ENCODE results near the gene SLC6A18. TPM values are rescaled to one million over a fixed set of nuclear protein-coding genes. Genes with fewer than 3 reads are reported as not detected.

SLC6A18 gene
- total and polyA plus RNA-seq, 2 of the 13 experiments (the other 11 are each of a cell fraction or from before 2014, with no cell fraction given): not detected

GRCh38 chr5:1217596-1218206 is 7.5 kb upstream of the SLC6A18 start (continued):
- no peak for TF ChIP-seq ARID5B (CRISPR knock-in tag; IDR thresholded peaks at IDR 0.05)

DNA sequence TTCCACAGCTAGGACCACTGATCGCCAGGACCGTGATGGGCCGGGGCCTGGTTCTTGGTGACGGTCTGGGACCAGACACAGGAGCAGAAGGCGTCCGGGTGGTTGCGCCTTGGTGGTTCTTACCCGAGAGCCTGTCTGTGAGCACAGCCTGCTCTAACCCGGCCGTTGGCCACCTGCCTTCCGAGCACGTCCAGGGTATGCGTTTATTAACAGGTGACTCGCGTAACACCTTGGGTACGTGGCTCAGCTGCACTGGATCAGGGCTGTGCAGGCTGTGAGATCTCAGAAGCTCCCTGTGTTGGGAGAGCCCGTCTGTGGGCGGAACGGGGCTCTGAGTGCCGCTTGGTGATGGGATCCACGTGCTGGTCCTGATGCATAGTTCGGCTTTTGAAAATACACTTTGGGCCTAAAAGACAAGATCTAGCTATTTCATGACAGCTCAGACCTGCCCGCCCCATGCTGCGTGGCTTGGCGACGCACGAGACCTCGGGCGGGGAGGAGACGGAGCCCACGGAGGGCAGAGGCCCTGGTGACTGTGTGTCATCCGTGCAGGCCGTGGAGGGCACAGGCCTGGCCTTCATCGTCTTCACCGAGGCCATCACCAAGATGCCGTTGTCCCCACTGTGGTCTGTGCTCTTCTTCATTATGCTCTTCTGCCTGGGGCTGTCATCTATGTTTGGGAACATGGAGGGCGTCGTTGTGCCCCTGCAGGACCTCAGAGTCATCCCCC is 6.7 kb upstream of the SLC6A18 start:
- no peak overlapping the region for H2AFZ ChIP-seq (ENCODE audit: low read length)
- in situ Hi-C loops (cut with HindIII; ENCODE audit: extremely low pct_ligation_motif_present, low pct_unique_long_range_greater_than_20kb) (no loop called here), intact Hi-C loops (cut with micrococcal nuclease; ENCODE audit: unreplicated experiment) (no loop called here)
- no peaks in the 10 kb centered on the region for H3K4me1 ChIP-seq (ENCODE audit: insufficient read depth, low read length)
- ATAC-seq (no peak), DNase-seq (ENCODE audit: low spot score) (no peak), FAIRE-seq (no peak)
- POLR2A ChIA-PET: no interaction called here
- no peaks in the 10 kb centered on the region for H4K20me1 ChIP-seq (ENCODE audit: insufficient read depth, low read length)
- no peak overlapping the region for H3K4me3 ChIP-seq (replicated peaks in 1 of 3; ENCODE audit: insufficient read depth in 1 of 3, low read depth in 2 of 3, low read length in 3 of 3)
- H3K36me3 ChIP-seq (replicated peaks in 1 of 2; ENCODE audit: control insufficient read depth in 1 of 2, insufficient read depth in 2 of 2, low read length in 2 of 2): no peaks in the 10 kb centered on the region
- peaks cover 7 to 35% of the 10 kb centered on the region in 2 experiments; a peak in 4 of 5 replicates for H3K27me3 ChIP-seq (ENCODE audit: control insufficient read depth in 1 of 2, insufficient read depth in 2 of 2, low read length in 2 of 2)
- WGBS (ENCODE audit: low lambda C conversion rate): 75% methylated on average over 4 of the region's 38 CpGs
- CTCF ChIA-PET (ENCODE audit: low intra/inter-chr PET ratio, low total read pairs): no interaction called here
- H3K9ac ChIP-seq (ENCODE audit: insufficient read depth, low read depth, low read length): no peak overlapping the region
- no peaks in the 10 kb centered on the region for H3K79me2 ChIP-seq (ENCODE audit: insufficient read depth, low read length)
- H3K9me3 ChIP-seq (ENCODE audit: low read length): no peaks in the 10 kb centered on the region
- no TSS peak for BruUV-seq (replicated peaks)
- H3K4me2 ChIP-seq (ENCODE audit: low read depth, low read length): no peak overlapping the region
- H3K27ac ChIP-seq (ENCODE audit: extremely low read length, insufficient read depth, low read length): no peak overlapping the region
- TF ChIP-seq HOXA5 (CRISPR knock-in tag; IDR thresholded peaks at IDR 0.05): no peak
- no peak for TF ChIP-seq SMAD1 (CRISPR knock-in tag; IDR thresholded peaks at IDR 0.05; ENCODE audit: borderline replicate concordance, low read depth)
- TF ChIP-seq HOXA3 (CRISPR knock-in tag; IDR thresholded peaks at IDR 0.05): no peak
- TF ChIP-seq SIN3A (IDR thresholded peaks at IDR 0.05; ENCODE audit: borderline replicate concordance, low read depth, low read length): no peak
- TF ChIP-seq ZFP36 (IDR thresholded peaks at IDR 0.05; ENCODE audit: borderline replicate concordance, low read depth, low read length, partially characterized antibody): no peak
- no peak for TF ChIP-seq ZNF232 (CRISPR knock-in tag; IDR thresholded peaks at IDR 0.05; ENCODE audit: borderline replicate concordance)
- no peak for TF ChIP-seq ZNF160 (CRISPR knock-in tag; IDR thresholded peaks at IDR 0.05)
- TF ChIP-seq BHLHE40 (IDR thresholded peaks at IDR 0.05; ENCODE audit: low read length): no peak
- TF ChIP-seq ZNF629 (CRISPR knock-in tag; conservative IDR thresholded peaks at IDR 0.05): no peak
- TF ChIP-seq POGZ (CRISPR knock-in tag; IDR thresholded peaks at IDR 0.05): no peak
- TF ChIP-seq DPF2 (CRISPR knock-in tag; IDR thresholded peaks at IDR 0.05; ENCODE audit: borderline replicate concordance, low read depth): no peak
- no peak for TF ChIP-seq LRRFIP1 (CRISPR knock-in tag; conservative IDR thresholded peaks at IDR 0.05)

All from HepG2 (cell line).